HEK293 (cell line): Measurements from ENCODE around the gene SCAMP5.

Experiments used
- CTCF ChIP-seq: fragments of 450-650 bp; formaldehyde crosslinking; IDR thresholded peaks from 2 replicates; pipeline ENCODE4 v1.5.1; 2016; ENCODE audit warnings: missing biosample characterization, missing genetic modification characterization
- ZBTB8A ChIP-seq: fragments of 450-650 bp; formaldehyde crosslinking; IDR thresholded peaks from 2 replicates; pipeline ENCODE4 v1.5.1; 2016; ENCODE audit warnings: missing biosample characterization, missing genetic modification characterization
- ZNF112 ChIP-seq: fragments of 450-650 bp; formaldehyde crosslinking; IDR thresholded peaks from 2 replicates; pipeline ENCODE4 v1.5.0; 2017; ENCODE audit warnings: missing biosample characterization, missing genetic modification characterization
- ZNF324 ChIP-seq: fragments of 450-650 bp; formaldehyde crosslinking; IDR thresholded peaks from 2 replicates; pipeline ENCODE4 v1.5.1; 2016; ENCODE audit warnings: missing biosample characterization, missing genetic modification characterization
- ZNF639 ChIP-seq: fragments of 450-650 bp; formaldehyde crosslinking; IDR thresholded peaks from 2 replicates; pipeline ENCODE4 v1.5.1; 2016; ENCODE audit warnings: missing biosample characterization, missing genetic modification characterization
- ZNF777 ChIP-seq: fragments of 450-650 bp; formaldehyde crosslinking; IDR thresholded peaks from 2 replicates; pipeline ENCODE4 v1.5.1; 2017; ENCODE audit warnings: missing biosample characterization, missing genetic modification characterization, borderline replicate concordance
- ZNF792 ChIP-seq: fragments of 450-650 bp; formaldehyde crosslinking; IDR thresholded peaks from 2 replicates; pipeline ENCODE4 v1.5.1; 2016; ENCODE audit warnings: missing biosample characterization, missing genetic modification characterization
- TF ChIP-seq, protein P1 (sequence below): fragments of 450-650 bp; formaldehyde crosslinking; IDR thresholded peaks from 2 replicates; pipeline ENCODE4 v1.5.1; 2016; ENCODE audit warnings: missing biosample characterization, missing genetic modification characterization
- TF ChIP-seq, protein P2 (sequence below): fragments of 450-650 bp; formaldehyde crosslinking; IDR thresholded peaks from 2 replicates; pipeline ENCODE4 v1.5.1; 2016; ENCODE audit warnings: missing biosample characterization, missing genetic modification characterization
- TF ChIP-seq, protein P3 (sequence below): fragments of 450-650 bp; formaldehyde crosslinking; IDR thresholded peaks from 2 replicates; pipeline ENCODE4 v1.5.1; 2016; ENCODE audit warnings: missing biosample characterization, missing genetic modification characterization

DNA sequence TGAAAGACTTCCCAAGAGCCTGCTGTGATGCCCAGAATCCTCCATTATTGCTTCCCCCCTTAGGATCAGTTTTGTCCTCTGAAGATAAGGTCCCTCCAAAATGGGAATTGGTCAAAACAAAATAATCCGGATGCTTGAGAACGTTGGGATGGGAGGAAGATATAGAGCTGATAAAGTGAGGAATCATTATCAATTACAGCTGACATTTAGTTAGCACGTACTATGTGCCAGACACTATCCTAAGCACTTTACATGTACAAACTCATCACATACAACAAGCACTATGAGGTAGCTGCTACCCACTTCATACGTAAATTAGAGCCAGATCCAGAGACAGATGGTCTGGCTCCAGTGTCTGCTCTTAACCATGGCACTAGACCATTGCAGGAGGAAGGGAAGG lies 32.1 kb upstream of the SCAMP5 start:
- TF ChIP-seq CTCF (tag by site-specific recombination) (no peak), ZNF639 (tag by site-specific recombination) (no peak), ZBTB8A (tag by site-specific recombination) (no peak), ZNF777 (tag by site-specific recombination) (no peak), ZNF792 (tag by site-specific recombination) (no peak), ZNF324 (tag by site-specific recombination) (no peak), ZNF112 (tag by site-specific recombination) (no peak)
- TF ChIP-seq, protein P1, sequence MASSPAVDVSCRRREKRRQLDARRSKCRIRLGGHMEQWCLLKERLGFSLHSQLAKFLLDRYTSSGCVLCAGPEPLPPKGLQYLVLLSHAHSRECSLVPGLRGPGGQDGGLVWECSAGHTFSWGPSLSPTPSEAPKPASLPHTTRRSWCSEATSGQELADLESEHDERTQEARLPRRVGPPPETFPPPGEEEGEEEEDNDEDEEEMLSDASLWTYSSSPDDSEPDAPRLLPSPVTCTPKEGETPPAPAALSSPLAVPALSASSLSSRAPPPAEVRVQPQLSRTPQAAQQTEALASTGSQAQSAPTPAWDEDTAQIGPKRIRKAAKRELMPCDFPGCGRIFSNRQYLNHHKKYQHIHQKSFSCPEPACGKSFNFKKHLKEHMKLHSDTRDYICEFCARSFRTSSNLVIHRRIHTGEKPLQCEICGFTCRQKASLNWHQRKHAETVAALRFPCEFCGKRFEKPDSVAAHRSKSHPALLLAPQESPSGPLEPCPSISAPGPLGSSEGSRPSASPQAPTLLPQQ (tag by site-specific recombination): no peak
- TF ChIP-seq, protein P2, sequence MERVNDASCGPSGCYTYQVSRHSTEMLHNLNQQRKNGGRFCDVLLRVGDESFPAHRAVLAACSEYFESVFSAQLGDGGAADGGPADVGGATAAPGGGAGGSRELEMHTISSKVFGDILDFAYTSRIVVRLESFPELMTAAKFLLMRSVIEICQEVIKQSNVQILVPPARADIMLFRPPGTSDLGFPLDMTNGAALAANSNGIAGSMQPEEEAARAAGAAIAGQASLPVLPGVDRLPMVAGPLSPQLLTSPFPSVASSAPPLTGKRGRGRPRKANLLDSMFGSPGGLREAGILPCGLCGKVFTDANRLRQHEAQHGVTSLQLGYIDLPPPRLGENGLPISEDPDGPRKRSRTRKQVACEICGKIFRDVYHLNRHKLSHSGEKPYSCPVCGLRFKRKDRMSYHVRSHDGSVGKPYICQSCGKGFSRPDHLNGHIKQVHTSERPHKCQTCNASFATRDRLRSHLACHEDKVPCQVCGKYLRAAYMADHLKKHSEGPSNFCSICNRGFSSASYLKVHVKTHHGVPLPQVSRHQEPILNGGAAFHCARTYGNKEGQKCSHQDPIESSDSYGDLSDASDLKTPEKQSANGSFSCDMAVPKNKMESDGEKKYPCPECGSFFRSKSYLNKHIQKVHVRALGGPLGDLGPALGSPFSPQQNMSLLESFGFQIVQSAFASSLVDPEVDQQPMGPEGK: no peak
- TF ChIP-seq, protein P3, sequence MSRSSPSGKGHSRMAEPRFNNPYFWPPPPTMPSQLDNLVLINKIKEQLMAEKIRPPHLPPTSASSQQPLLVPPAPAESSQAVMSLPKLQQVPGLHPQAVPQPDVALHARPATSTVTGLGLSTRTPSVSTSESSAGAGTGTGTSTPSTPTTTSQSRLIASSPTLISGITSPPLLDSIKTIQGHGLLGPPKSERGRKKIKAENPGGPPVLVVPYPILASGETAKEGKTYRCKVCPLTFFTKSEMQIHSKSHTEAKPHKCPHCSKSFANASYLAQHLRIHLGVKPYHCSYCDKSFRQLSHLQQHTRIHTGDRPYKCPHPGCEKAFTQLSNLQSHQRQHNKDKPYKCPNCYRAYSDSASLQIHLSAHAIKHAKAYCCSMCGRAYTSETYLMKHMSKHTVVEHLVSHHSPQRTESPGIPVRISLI (tag by site-specific recombination): no peak
